Left ventricle myocardium inferior (tissue), 1 donor: ENCODE data around the gene YPEL2. TPM values are rescaled to one million over a fixed set of nuclear protein-coding genes. Genes with fewer than 3 reads are reported as not detected.
A peak's percentile ranks its signal among the peaks of the same experiment; 100 is the strongest.
"Not testable (repeated sequence)": the region's sequence is repeated elsewhere in the genome, so short reads cannot be mapped to it uniquely, and the experiment has no call there.

Experiments used
- DNase-seq: peaks from one replicate; pipeline ENCODE4 v3.0.0-alpha.2; 2020
- H3K27ac ChIP-seq: fragments of 200-600 bp; replicated peaks from 2 replicates; pipeline ENCODE4 v1.8.0; 2021
- H3K27me3 ChIP-seq: fragments of 200-600 bp; 2 replicates; pipeline ENCODE4 v1.8.0; 2021; ENCODE audit warnings: low read depth
- H3K36me3 ChIP-seq: fragments of 200-600 bp; 2 replicates; pipeline ENCODE4 v1.8.0; 2021
- H3K4me1 ChIP-seq: fragments of 200-600 bp; 2 replicates; pipeline ENCODE4 v1.8.0; 2021
- H3K4me3 ChIP-seq: fragments of 200-600 bp; 2 replicates; pipeline ENCODE4 v1.8.0; 2021; ENCODE audit warnings: mild to moderate bottlenecking, moderate library complexity
- H3K9me3 ChIP-seq: fragments of 200-600 bp; replicated peaks from 2 replicates; pipeline ENCODE4 v1.8.0; 2021
- intact Hi-C: fragments of 100-400 bp; cut with micrococcal nuclease; formaldehyde crosslinking; loops from one replicate; pipeline ENCODE4 v1.11.0; 2022
- long read RNA-seq: library from polyadenylated mRNA; unstranded; transcript quantifications from one replicate; pipeline ENCODE4 v2.0.0, GENCODE V29; 2021
- total RNA-seq: library from RNA; stranded (reverse); fragmentation: NEBNext Ultra II Directional; extraction: Animal tissue kit (Norgen Biotek cat#: 25700); gene quantifications from one replicate; pipeline ENCODE4 v1.2.1, GENCODE V29; 2021
- TF ChIP-seq, protein P1 (sequence below): fragments of 200-600 bp; IDR thresholded peaks from 2 replicates; pipeline ENCODE4 v1.8.0; 2021; ENCODE audit warnings: antibody characterized with exemption, mild to moderate bottlenecking, borderline replicate concordance
- donor health status: DM: no; HTN: yes; CAD: no; lungs with severe emphysema.

Gene YPEL2, protein sequence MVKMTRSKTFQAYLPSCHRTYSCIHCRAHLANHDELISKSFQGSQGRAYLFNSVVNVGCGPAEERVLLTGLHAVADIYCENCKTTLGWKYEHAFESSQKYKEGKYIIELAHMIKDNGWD
- total RNA-seq = 36.3 TPM
- long read RNA-seq, full-length matches to known transcripts = 50 of 60 reads
- long read RNA-seq, partial matches to known transcripts = 0 of 60 reads
- long read RNA-seq, other reads (novel, unspliced or antisense) = 10 of 60 reads

DNA sequence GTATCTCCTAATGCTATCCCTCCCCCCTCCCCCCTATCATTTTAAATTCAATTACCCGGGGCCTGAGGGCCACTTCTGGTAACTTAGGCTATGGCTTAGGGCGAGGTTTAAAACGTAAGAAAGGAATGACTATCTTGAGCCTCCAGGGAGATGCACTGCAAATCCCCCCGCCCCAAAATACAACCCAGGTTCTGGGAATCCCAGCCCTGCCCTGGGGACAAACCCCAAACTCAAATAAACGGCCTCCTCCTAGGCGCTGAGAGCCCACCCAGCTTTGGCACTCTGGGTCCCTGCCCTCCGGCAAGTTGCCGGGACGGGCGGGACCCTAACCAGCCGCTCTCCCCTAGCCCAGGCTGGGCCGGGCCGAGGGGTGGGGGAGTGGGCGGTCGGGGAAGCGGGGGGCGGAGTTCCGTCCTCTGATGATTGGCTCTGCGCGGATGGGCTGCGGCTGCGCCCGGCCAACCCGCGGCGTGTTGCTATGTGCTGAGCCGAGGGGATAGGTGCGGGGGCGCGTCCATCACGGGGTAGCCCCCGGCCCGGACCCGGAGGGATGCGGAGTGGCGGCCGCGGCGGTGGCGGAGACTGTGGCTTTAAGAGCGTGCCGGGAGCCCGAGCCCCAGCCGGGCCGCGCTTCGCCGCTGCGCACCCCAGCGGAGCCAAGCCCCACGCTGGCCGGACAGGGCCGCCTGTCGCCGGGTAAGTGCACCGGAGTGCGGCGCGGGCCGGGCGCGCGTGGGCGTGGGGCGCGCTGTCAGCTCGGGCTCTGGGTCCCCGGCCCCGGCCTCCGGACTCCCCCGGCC, at the start of gene YPEL2:
Gene YPEL2 (plus strand): TSS at position 527 of the 800 bp plus-strand sequence. CDS start 21,755 bp downstream, outside the sequence.
- Histone ChIP-seq H3K4me1 (peaks cover 87% of the 10 kb centered on the region), H3K4me3 (peak within 1 kb of the TSS; percentile 99), H3K36me3 (no peaks in the 10 kb centered on the region), H3K27me3 (no peaks in the 10 kb centered on the region), H3K27ac (peak within 1 kb of the TSS; percentile 97), H3K9me3 (no peaks in the 10 kb centered on the region)
- peak; percentile 99 for DNase-seq
- intact Hi-C loops = loop anchor here (5.0 kb wide), 1 partner anchor 36 kb away; no protein-coding TSS in a partner anchor
- TF ChIP-seq, protein P1, sequence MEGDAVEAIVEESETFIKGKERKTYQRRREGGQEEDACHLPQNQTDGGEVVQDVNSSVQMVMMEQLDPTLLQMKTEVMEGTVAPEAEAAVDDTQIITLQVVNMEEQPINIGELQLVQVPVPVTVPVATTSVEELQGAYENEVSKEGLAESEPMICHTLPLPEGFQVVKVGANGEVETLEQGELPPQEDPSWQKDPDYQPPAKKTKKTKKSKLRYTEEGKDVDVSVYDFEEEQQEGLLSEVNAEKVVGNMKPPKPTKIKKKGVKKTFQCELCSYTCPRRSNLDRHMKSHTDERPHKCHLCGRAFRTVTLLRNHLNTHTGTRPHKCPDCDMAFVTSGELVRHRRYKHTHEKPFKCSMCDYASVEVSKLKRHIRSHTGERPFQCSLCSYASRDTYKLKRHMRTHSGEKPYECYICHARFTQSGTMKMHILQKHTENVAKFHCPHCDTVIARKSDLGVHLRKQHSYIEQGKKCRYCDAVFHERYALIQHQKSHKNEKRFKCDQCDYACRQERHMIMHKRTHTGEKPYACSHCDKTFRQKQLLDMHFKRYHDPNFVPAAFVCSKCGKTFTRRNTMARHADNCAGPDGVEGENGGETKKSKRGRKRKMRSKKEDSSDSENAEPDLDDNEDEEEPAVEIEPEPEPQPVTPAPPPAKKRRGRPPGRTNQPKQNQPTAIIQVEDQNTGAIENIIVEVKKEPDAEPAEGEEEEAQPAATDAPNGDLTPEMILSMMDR = no peak

DNA sequence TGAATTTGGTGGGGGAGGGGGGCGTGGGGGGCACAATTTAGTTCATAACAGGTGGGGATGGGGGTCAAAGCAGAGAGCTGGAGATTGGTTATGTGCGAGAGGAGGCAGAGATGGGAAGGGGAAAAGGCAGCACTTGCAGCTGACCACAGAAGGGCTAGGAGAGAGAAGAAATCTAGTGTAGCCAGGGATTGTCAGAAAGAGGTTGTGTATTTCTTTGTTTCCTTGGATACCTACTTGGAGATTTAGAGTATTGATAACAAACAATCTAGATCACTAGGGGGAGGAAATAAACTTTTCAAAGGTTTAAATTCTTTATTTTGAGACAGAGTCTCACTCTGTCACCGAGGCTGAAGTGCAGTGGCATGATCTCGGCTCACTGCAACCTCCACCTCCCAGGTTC, 47.1 kb upstream of the YPEL2 start:
- intact Hi-C loops = no loop called here
- Histone ChIP-seq H3K4me1 (no peaks in the 10 kb centered on the region), H3K4me3 (no peak overlapping the region), H3K9me3 (no peaks in the 10 kb centered on the region), H3K27ac (no peak overlapping the region), H3K27me3 (no peaks in the 10 kb centered on the region), H3K36me3 (no peaks in the 10 kb centered on the region)
- TF ChIP-seq, protein P1 = no peak
- DNase-seq = no peak

DNA sequence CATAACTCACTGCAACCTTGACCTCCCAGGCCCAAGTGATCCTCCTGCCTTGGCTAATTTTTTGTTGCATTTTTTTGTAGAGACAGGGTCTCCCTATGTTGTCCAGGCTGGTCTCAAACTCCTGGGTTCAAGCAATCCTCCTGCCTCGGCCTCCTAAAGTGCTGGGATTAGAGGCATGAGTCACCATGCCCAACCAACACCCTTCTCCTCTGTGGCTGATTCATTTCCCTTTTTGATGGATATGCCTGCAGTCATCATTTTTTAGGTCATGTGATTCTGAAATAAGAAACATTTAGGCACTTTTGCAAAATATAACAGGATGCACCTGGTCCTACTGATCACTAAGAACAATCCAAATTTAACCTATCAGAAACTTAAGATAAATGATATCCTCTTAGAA, 44.0 kb upstream of the YPEL2 start:
- H3K36me3 ChIP-seq = no peaks in the 10 kb centered on the region
- H3K4me1 ChIP-seq = no peaks in the 10 kb centered on the region
- no peak overlapping the region for H3K4me3 ChIP-seq
- no peaks in the 10 kb centered on the region for H3K9me3 ChIP-seq
- no peak for DNase-seq
- no peaks in the 10 kb centered on the region for H3K27me3 ChIP-seq
- intact Hi-C loops = no loop called here
- TF ChIP-seq, protein P1 = no peak
- H3K27ac ChIP-seq = peak overlapping the region; percentile 46

DNA sequence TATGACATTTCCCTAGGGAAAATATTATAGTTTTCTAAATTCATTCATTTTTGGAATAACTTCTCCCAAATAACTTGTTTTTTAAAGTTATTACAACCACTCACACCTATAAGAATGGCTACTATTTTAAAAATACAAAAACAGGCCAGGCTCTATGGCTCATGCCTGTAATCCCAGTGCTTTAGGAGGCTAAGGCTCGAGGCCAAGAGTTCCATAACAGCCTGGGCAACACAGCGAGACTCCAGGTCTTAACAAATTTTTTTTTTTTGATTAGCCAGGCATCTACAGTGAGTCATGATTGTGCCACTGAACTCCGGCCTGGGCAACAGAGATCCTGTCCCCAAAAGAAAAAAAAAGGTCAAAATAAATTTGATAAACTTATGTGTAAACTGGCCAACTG, 43.6 kb upstream of the YPEL2 start:
- no peaks in the 10 kb centered on the region for H3K9me3 ChIP-seq
- DNase-seq = no peak
- H3K4me3 ChIP-seq = no peak overlapping the region
- TF ChIP-seq, protein P1 = no peak
- H3K27me3 ChIP-seq = no peaks in the 10 kb centered on the region
- intact Hi-C loops = no loop called here
- H3K4me1 ChIP-seq = no peaks in the 10 kb centered on the region
- H3K36me3 ChIP-seq = no peaks in the 10 kb centered on the region
- H3K27ac ChIP-seq = peak overlapping the region; percentile 46

DNA sequence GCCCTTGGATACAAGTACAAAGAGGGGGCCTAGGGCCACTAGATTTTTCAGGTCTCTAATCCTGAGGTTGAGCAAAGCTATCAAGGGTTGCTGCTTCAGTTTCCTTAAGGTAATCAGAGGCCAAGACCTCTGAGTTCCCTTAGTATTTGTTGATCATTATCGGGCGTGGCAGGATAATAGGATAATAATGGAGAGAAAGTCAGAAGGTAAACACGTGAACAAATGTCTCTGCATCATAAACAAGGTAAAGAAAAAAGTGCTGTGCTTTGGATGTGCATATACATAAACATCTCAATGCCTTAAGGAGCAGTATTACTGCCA, 41.5 kb upstream of the YPEL2 start:
- Histone ChIP-seq H3K9me3 (no peaks in the 10 kb centered on the region), H3K27ac (no peak overlapping the region), H3K36me3 (no peaks in the 10 kb centered on the region), H3K27me3 (no peaks in the 10 kb centered on the region), H3K4me3 (no peak overlapping the region), H3K4me1 (no peaks in the 10 kb centered on the region)
- intact Hi-C loops = loop anchor here (10.0 kb wide), 1 partner anchor 255 kb away; no protein-coding TSS in a partner anchor
- DNase-seq = no peak
- TF ChIP-seq, protein P1 = no peak

DNA sequence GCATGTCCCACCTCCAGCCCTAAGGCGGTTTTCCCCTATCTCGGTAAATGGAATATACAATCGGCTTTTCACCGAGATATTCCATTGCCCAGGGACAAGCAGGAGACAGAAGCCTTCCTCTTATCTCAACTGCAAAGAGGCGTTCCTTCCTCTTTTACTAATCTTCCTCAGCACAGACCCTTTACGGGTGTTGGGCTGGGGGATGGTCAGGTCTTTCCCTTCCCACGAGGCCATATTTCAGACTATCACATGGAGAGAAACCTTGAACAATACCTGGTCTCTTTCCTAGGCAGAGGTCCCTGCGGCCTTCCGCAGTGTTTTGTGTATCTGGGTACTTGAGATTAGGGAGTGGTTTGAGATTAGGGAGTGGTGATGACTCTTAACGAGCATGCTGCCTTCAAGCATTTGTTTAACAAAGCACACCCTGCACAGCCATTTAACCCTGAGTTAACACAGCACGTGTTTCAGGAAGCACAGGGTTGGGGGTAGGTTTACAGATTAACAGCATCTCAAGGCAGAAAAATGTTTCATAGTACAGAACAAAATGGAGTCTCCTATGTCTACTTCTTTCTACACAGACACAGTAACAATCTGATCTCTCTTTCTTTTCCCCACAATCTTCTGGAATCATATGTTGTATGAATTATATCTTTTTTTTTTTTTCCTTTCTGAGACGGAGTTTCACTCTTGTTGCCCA, 41.0 kb upstream of the YPEL2 start:
- not testable (repeated sequence) for H3K4me3 ChIP-seq, H3K4me1 ChIP-seq, H3K36me3 ChIP-seq, H3K27me3 ChIP-seq, DNase-seq, H3K9me3 ChIP-seq, H3K27ac ChIP-seq
- intact Hi-C loops = loop anchor here (10.0 kb wide), 1 partner anchor 254 kb away; no protein-coding TSS in a partner anchor
